ENCODE measurements around the gene RAB40C. TPM values are rescaled to one million over a fixed set of nuclear protein-coding genes. Genes with fewer than 3 reads are reported as not detected.

Gene RAB40C
- total RNA-seq, 1 donor from 2014 or later: 19.1 TPM

- DNase-seq (ENCODE audit: low read depth): peak; percentile 84
Observed at GRCh38 chr16:610513-611381, 20.9 kb downstream of the RAB40C start.

GRCh38 chr16:615122-615521 is 25.3 kb downstream of the RAB40C start:
- DNase-seq (ENCODE audit: low read depth): no peak

- DNase-seq (ENCODE audit: low read depth): no peak
Observed at GRCh38 chr16:616733-617586, 27.1 kb downstream of the RAB40C start.

GRCh38 chr16:617855-618254 is 28.0 kb downstream of the RAB40C start:
- no peak for DNase-seq (ENCODE audit: low read depth)

GRCh38 chr16:619476-620100 is 29.7 kb downstream of the RAB40C start:
- no peak for DNase-seq (ENCODE audit: low read depth)

- no peak for DNase-seq (ENCODE audit: low read depth)
Observed at GRCh38 chr16:620700-621525, 31.0 kb downstream of the RAB40C start.

- no peak for DNase-seq (ENCODE audit: low read depth)
Observed at GRCh38 chr16:621526-622105, 31.8 kb downstream of the RAB40C start.

- DNase-seq (ENCODE audit: low read depth): no peak
Observed at GRCh38 chr16:622920-623280, 33.0 kb downstream of the RAB40C start.

GRCh38 chr16:624526-625070 is 34.7 kb downstream of the RAB40C start:
- peak; percentile 14 for DNase-seq (ENCODE audit: low read depth)

GRCh38 chr16:625117-625976 is 35.5 kb downstream of the RAB40C start:
- no peak for DNase-seq (ENCODE audit: low read depth)

GRCh38 chr16:625977-626765 is 36.3 kb downstream of the RAB40C start:
- no peak for DNase-seq (ENCODE audit: low read depth)

- DNase-seq (ENCODE audit: low read depth): peak; percentile 97
Observed at GRCh38 chr16:626787-627453, 37.1 kb downstream of the RAB40C start.

GRCh38 chr16:627454-628239 is 37.8 kb downstream of the RAB40C start:
- peak; percentile 72 for DNase-seq (ENCODE audit: low read depth)

GRCh38 chr16:628321-629061 is 38.6 kb downstream of the RAB40C start:
- DNase-seq (ENCODE audit: low read depth): no peak

GRCh38 chr16:629185-629832 is 39.4 kb downstream of the RAB40C start:
- peak; percentile 80 for DNase-seq (ENCODE audit: low read depth)

- no peak for DNase-seq (ENCODE audit: low read depth)
Observed at GRCh38 chr16:629833-630248, 40.0 kb downstream of the RAB40C start.
